Measurements from ENCODE around the gene NSD2. TPM values are rescaled to one million over a fixed set of nuclear protein-coding genes. Genes with fewer than 3 reads are reported as not detected.
"Not testable (repeated sequence)": the region's sequence is repeated elsewhere in the genome, so short reads cannot be mapped to it uniquely, and the experiment has no call there.

Gene NSD2
- total RNA-seq, 1 experiment from 2014 or later: 69.0 TPM

- POLR2A ChIA-PET (ENCODE audit: unreplicated experiment): no interaction called here
- no peak overlapping the region for H3K9ac ChIP-seq (ENCODE audit: low read length)
- no TSS peak for BruUV-seq (replicated peaks)
- no peak overlapping the region for H2AFZ ChIP-seq (ENCODE audit: low read length)
- ATAC-seq: no peak
- no peak for DNase-seq
- H3K4me1 ChIP-seq (ENCODE audit: insufficient read depth, low read length): peaks cover 14% of the 10 kb centered on the region
- H3K27ac ChIP-seq (ENCODE audit: low read length): no peak overlapping the region
- CTCF ChIA-PET: no interaction called here
- peaks cover 7% of the 10 kb centered on the region; the same call in 1 of the 2 replicates for H3K36me3 ChIP-seq (ENCODE audit: low read depth, low read length)
- H3K27me3 ChIP-seq (ENCODE audit: low read length): no peaks in the 10 kb centered on the region
- TF ChIP-seq EZH2phosphoT487 (IDR thresholded peaks at IDR 0.05; ENCODE audit: borderline replicate concordance, low read length) (no peak), EZH2 (IDR thresholded peaks at IDR 0.05; ENCODE audit: low read length, unreplicated experiment) (no peak), CTCF (conservative IDR thresholded peaks at IDR 0.05; ENCODE audit: low read depth, low read length) (no peak)
- no peak overlapping the region for H3K4me3 ChIP-seq (ENCODE audit: low read length)
- peaks cover 56% of the 10 kb centered on the region for H3K79me2 ChIP-seq (ENCODE audit: low read length)
- H3F3A ChIP-seq (ENCODE audit: low read length, unreplicated experiment): no peaks in the 10 kb centered on the region
- H3K9me3 ChIP-seq (ENCODE audit: low read length): no peaks in the 10 kb centered on the region
- no peaks in the 10 kb centered on the region for H3K9me2 ChIP-seq (replicated peaks; ENCODE audit: low read length)
- H3K4me2 ChIP-seq (ENCODE audit: low read length): no peak overlapping the region
- H4K20me1 ChIP-seq (ENCODE audit: low read length): peaks cover 9% of the 10 kb centered on the region; the same call in 1 of the 2 replicates
- intact Hi-C loops (cut with micrococcal nuclease): no loop called here
Measured at GRCh38 chr4:1992468-1993168, 121.4 kb downstream of the NSD2 start.

DNA sequence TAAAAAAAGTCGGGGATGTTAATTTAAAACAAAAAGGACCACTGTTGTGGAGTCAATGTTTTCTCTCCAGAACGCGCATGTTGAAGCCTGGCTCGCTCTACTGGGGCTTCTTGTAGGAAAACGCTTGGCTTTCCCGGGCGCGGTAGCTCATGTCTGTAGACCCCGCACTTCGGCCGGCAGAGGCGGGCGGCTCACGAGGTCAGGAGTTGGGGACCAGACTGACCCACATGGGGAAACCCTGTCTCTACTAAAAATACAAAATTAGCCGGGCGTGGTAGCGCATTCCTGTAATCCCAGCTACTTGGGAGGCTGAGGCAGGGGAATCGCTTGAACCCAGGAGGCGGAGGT, 122.0 kb downstream of the NSD2 start:
- TF ChIP-seq CTCF (conservative IDR thresholded peaks at IDR 0.05; ENCODE audit: low read depth, low read length) (no peak), EZH2phosphoT487 (IDR thresholded peaks at IDR 0.05; ENCODE audit: borderline replicate concordance, low read length) (no peak), EZH2 (IDR thresholded peaks at IDR 0.05; ENCODE audit: low read length, unreplicated experiment) (no peak)
- Histone ChIP-seq H3K79me2 (ENCODE audit: low read length) (peaks cover 61% of the 10 kb centered on the region), H3K9me3 (ENCODE audit: low read length) (no peaks in the 10 kb centered on the region), H3K4me1 (ENCODE audit: insufficient read depth, low read length) (peaks cover 19% of the 10 kb centered on the region), H3K9ac (ENCODE audit: low read length) (no peak overlapping the region), H3K4me3 (ENCODE audit: low read length) (no peak overlapping the region), H3K9me2 (replicated peaks; ENCODE audit: low read length) (no peaks in the 10 kb centered on the region), H2AFZ (ENCODE audit: low read length) (no peak overlapping the region), H3K27ac (ENCODE audit: low read length) (no peak overlapping the region), H3K36me3 (ENCODE audit: low read depth, low read length) (peaks cover 8% of the 10 kb centered on the region; the same call in 1 of the 2 replicates), H4K20me1 (ENCODE audit: low read length) (peaks cover 14% of the 10 kb centered on the region; the same call in 1 of the 2 replicates), H3F3A (ENCODE audit: low read length, unreplicated experiment) (no peaks in the 10 kb centered on the region), H3K4me2 (ENCODE audit: low read length) (no peak overlapping the region), H3K27me3 (ENCODE audit: low read length) (no peaks in the 10 kb centered on the region)
- ATAC-seq (no peak), DNase-seq (no peak)
- POLR2A ChIA-PET (ENCODE audit: unreplicated experiment): no interaction called here
- intact Hi-C loops (cut with micrococcal nuclease): no loop called here
- CTCF ChIA-PET: no interaction called here
- BruUV-seq (replicated peaks): no TSS peak

- POLR2A ChIA-PET (ENCODE audit: unreplicated experiment); BruUV-seq (replicated peaks); CTCF ChIA-PET; H3K4me2 ChIP-seq (ENCODE audit: low read length); H3K9me2 ChIP-seq (replicated peaks; ENCODE audit: low read length); ATAC-seq; H3K9me3 ChIP-seq (ENCODE audit: low read length); H2AFZ ChIP-seq (ENCODE audit: low read length); intact Hi-C loops (cut with micrococcal nuclease); H3K27ac ChIP-seq (ENCODE audit: low read length); H3K9ac ChIP-seq (ENCODE audit: low read length); H3F3A ChIP-seq (ENCODE audit: low read length, unreplicated experiment); DNase-seq; H3K36me3 ChIP-seq (ENCODE audit: low read depth, low read length); H3K27me3 ChIP-seq (ENCODE audit: low read length); H3K4me3 ChIP-seq (ENCODE audit: low read length): not testable (repeated sequence)
- Histone ChIP-seq H3K79me2 (ENCODE audit: low read length) (peaks cover 69% of the 10 kb centered on the region), H4K20me1 (ENCODE audit: low read length) (peaks cover 14% of the 10 kb centered on the region; the same call in 1 of the 2 replicates), H3K4me1 (ENCODE audit: insufficient read depth, low read length) (peaks cover 26% of the 10 kb centered on the region)
Measured at GRCh38 chr4:1993718-1994516, 122.7 kb downstream of the NSD2 start.
